ENCODE data around the gene BAZ1A.

BAZ1A gene

GRCh38 chr14:34867199-34867598 is 8.0 kb downstream of the BAZ1A start:
- no peak for TF ChIP-seq CTCF (IDR thresholded peaks at IDR 0.05)

GRCh38 chr14:34865889-34866574 is 9.1 kb downstream of the BAZ1A start:
- no peak for TF ChIP-seq CTCF (IDR thresholded peaks at IDR 0.05)

GRCh38 chr14:34863844-34864243 is 11.3 kb downstream of the BAZ1A start:
- no peak for TF ChIP-seq CTCF (IDR thresholded peaks at IDR 0.05)

GRCh38 chr14:34858765-34859164 is 16.4 kb downstream of the BAZ1A start:
- TF ChIP-seq CTCF (IDR thresholded peaks at IDR 0.05) = no peak

- TF ChIP-seq CTCF (IDR thresholded peaks at IDR 0.05) = no peak
Observed at GRCh38 chr14:34857689-34858449, 17.3 kb downstream of the BAZ1A start.

GRCh38 chr14:34853041-34853440 is 22.1 kb downstream of the BAZ1A start:
- TF ChIP-seq CTCF (IDR thresholded peaks at IDR 0.05) = no peak

- TF ChIP-seq CTCF (IDR thresholded peaks at IDR 0.05) = no peak
Observed at GRCh38 chr14:34851395-34851794, 23.8 kb downstream of the BAZ1A start.

All from LNCAP (cell line).